BLaER1 (cell line): Measurements from ENCODE around the gene ANKRD12.
"Not testable (repeated sequence)": the region's sequence is repeated elsewhere in the genome, so short reads cannot be mapped to it uniquely, and the experiment has no call there.

Experiments
- H3K27ac ChIP-seq: shearing (Covaris generic); formaldehyde crosslinking; 2 replicates; pipeline ENCODE4 v1.8.1; 2022
- H3K27me3 ChIP-seq: shearing (Covaris generic); formaldehyde crosslinking; 2 replicates; pipeline ENCODE4 v1.8.1; 2022
- H3K36me3 ChIP-seq: shearing (Covaris generic); formaldehyde crosslinking; 2 replicates; pipeline ENCODE4 v1.8.1; 2022
- H3K4me1 ChIP-seq: shearing (Covaris generic); formaldehyde crosslinking; 2 replicates; pipeline ENCODE4 v1.8.1; 2022
- H3K4me2 ChIP-seq: shearing (Covaris generic); formaldehyde crosslinking; 2 replicates; pipeline ENCODE4 v1.8.1; 2022
- H3K4me3 ChIP-seq: shearing (Covaris generic); formaldehyde crosslinking; 2 replicates; pipeline ENCODE4 v1.8.1; 2022
- H3K9ac ChIP-seq: shearing (Covaris generic); formaldehyde crosslinking; 2 replicates; pipeline ENCODE4 v1.8.1; 2022
- H3K9me3 ChIP-seq: shearing (Covaris generic); formaldehyde crosslinking; 2 replicates; pipeline ENCODE4 v1.8.1; 2022
- H4K20me1 ChIP-seq: shearing (Covaris generic); formaldehyde crosslinking; 2 replicates; pipeline ENCODE4 v1.8.1; 2022
- Cebpa-rat ChIP-seq: shearing (Covaris generic); IDR thresholded peaks from 2 replicates; pipeline ENCODE4 v1.8.1; 2022

The ANKRD12 gene

DNA sequence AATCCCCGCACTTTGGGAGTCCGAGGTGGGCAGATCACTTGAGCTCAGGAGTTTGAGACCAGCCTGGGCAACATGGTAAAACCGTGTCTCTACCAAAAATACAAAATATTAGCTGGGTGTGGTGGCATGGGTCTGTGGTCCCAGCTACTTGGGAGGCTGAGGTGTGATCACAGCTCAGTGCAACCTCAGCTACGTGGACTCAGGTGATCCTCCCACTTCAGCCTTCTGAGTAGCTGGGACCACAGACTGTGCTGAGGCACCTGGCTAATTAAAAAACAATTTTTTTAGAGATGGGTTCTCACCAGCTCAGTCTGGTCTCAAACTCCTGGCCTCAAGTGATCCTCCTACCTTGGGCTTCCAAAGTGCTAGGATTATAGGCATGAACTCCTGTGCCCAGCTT is 23.4 kb downstream of the ANKRD12 start:
- H3K9ac ChIP-seq = no peak overlapping the region
- no peak overlapping the region for H3K4me3 ChIP-seq
- H3K4me1 ChIP-seq = no peaks in the 10 kb centered on the region
- peaks cover 44% of the 10 kb centered on the region for H3K9me3 ChIP-seq
- TF ChIP-seq Cebpa-rat = no peak
- H3K27ac ChIP-seq = no peak overlapping the region
- peaks cover 34% of the 10 kb centered on the region for H4K20me1 ChIP-seq
- no peaks in the 10 kb centered on the region for H3K27me3 ChIP-seq
- H3K4me2 ChIP-seq = no peak overlapping the region
- H3K36me3 ChIP-seq = peaks cover 19% of the 10 kb centered on the region; the same call in 1 of the 2 replicates

DNA sequence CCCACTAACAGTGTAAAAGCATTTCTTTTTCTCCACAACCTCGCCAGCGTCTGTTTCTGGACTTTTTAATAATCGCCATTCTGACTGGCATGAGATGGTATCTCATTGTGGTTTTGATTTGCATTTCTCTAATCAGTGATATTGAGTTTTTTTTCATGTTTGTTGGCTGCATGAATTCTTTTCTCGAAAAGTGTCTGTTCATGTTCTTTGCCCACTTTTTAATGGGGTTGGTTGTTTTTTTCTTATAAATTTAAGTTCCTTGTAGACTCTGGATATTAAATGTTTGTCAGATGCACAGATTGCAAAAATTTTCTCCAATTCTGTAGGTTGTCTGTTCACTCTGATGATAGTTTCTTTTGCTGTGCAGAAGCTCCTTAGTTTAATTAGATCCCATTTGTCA is 26.1 kb downstream of the ANKRD12 start:
- H3K36me3 ChIP-seq = peaks cover 22% of the 10 kb centered on the region; the same call in 1 of the 2 replicates
- H3K4me1 ChIP-seq, H3K27me3 ChIP-seq, H3K27ac ChIP-seq, H3K4me2 ChIP-seq, H3K9ac ChIP-seq, H3K4me3 ChIP-seq: not testable (repeated sequence)
- H3K9me3 ChIP-seq = peaks cover 39% of the 10 kb centered on the region
- H4K20me1 ChIP-seq = peaks cover 22% of the 10 kb centered on the region

DNA sequence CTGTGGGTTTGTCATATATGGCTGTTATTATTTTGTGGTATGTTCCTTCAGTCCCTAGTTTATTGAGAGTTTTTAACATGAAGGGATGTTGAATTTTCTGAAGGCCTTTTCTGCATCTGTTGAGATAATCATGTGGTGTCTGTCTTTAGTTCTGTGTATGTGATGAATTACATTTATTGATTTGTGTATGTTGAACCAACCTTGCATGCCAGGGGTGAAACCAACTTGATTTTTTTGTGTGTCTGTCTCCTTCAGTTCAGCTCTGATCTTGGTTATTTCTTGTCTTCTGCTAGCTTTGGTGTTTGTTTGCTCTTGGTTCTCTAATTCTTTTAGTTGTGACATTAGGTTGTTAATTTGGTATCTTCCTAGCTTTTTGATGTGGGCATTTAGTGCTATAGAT is 27.6 kb downstream of the ANKRD12 start:
- peaks cover 45% of the 10 kb centered on the region for H3K9me3 ChIP-seq
- not testable (repeated sequence) for H3K27ac ChIP-seq, H3K4me1 ChIP-seq, H4K20me1 ChIP-seq, H3K27me3 ChIP-seq, H3K4me3 ChIP-seq, H3K4me2 ChIP-seq, H3K9ac ChIP-seq
- H3K36me3 ChIP-seq = peaks cover 22% of the 10 kb centered on the region; the same call in 1 of the 2 replicates

- H3K27me3 ChIP-seq, H3K27ac ChIP-seq, H4K20me1 ChIP-seq, H3K4me1 ChIP-seq, H3K4me2 ChIP-seq, H3K4me3 ChIP-seq, H3K9ac ChIP-seq: not testable (repeated sequence)
- peaks cover 24% of the 10 kb centered on the region for H3K36me3 ChIP-seq
- H3K9me3 ChIP-seq = peaks cover 51% of the 10 kb centered on the region
Observed at GRCh38 chr18:9165883-9166282, 29.3 kb downstream of the ANKRD12 start.

- not testable (repeated sequence) for H3K27me3 ChIP-seq, H3K9ac ChIP-seq, H3K4me1 ChIP-seq, H3K4me3 ChIP-seq, H3K4me2 ChIP-seq, H3K27ac ChIP-seq
- Histone ChIP-seq H3K36me3 (peaks cover 16% of the 10 kb centered on the region), H3K9me3 (peaks cover 40% of the 10 kb centered on the region), H4K20me1 (peaks cover 20% of the 10 kb centered on the region; the same call in 1 of the 2 replicates)
Observed at GRCh38 chr18:9169515-9169914, 32.9 kb downstream of the ANKRD12 start.

- H3K9ac ChIP-seq, H3K4me3 ChIP-seq, H3K27me3 ChIP-seq, H3K4me2 ChIP-seq, H3K27ac ChIP-seq: not testable (repeated sequence)
- Histone ChIP-seq H4K20me1 (peaks cover 33% of the 10 kb centered on the region; the same call in 1 of the 2 replicates), H3K9me3 (peaks cover 30% of the 10 kb centered on the region), H3K4me1 (peaks cover 10% of the 10 kb centered on the region), H3K36me3 (peaks cover 22% of the 10 kb centered on the region)
Observed at GRCh38 chr18:9171919-9172318, 35.3 kb downstream of the ANKRD12 start.

GRCh38 chr18:9172506-9173127 is 36.0 kb downstream of the ANKRD12 start:
- Histone ChIP-seq H3K4me1 (peaks cover 10% of the 10 kb centered on the region), H3K4me3 (no peak overlapping the region), H3K27me3 (no peaks in the 10 kb centered on the region), H3K27ac (no peak overlapping the region), H3K36me3 (peaks cover 22% of the 10 kb centered on the region), H3K9me3 (peaks cover 30% of the 10 kb centered on the region), H4K20me1 (peaks cover 40% of the 10 kb centered on the region; the same call in 1 of the 2 replicates), H3K9ac (no peak overlapping the region), H3K4me2 (no peak overlapping the region)
- TF ChIP-seq Cebpa-rat = no peak

- H3K36me3 ChIP-seq = peaks cover 22% of the 10 kb centered on the region
- peaks cover 47% of the 10 kb centered on the region; the same call in 1 of the 2 replicates for H4K20me1 ChIP-seq
- no peaks in the 10 kb centered on the region for H3K27me3 ChIP-seq
- no peak overlapping the region for H3K27ac ChIP-seq
- no peak overlapping the region for H3K4me3 ChIP-seq
- no peak for TF ChIP-seq Cebpa-rat
- no peak overlapping the region for H3K9ac ChIP-seq
- peaks cover 26% of the 10 kb centered on the region for H3K9me3 ChIP-seq
- H3K4me1 ChIP-seq = peaks cover 10% of the 10 kb centered on the region
- peak overlapping the region; percentile 18; the same call in 1 of the 2 replicates for H3K4me2 ChIP-seq
Observed at GRCh38 chr18:9173770-9174233, 37.2 kb downstream of the ANKRD12 start.

GRCh38 chr18:9174302-9174701 is 37.7 kb downstream of the ANKRD12 start:
- Histone ChIP-seq H3K9me3 (peaks cover 23% of the 10 kb centered on the region), H4K20me1 (peaks cover 50% of the 10 kb centered on the region; the same call in 1 of the 2 replicates), H3K4me2 (peak overlapping the region; percentile 18; the same call in 1 of the 2 replicates), H3K4me1 (peaks cover 10% of the 10 kb centered on the region), H3K27ac (no peak overlapping the region), H3K9ac (no peak overlapping the region), H3K36me3 (peaks cover 22% of the 10 kb centered on the region), H3K4me3 (no peak overlapping the region), H3K27me3 (no peaks in the 10 kb centered on the region)
- TF ChIP-seq Cebpa-rat = no peak

DNA sequence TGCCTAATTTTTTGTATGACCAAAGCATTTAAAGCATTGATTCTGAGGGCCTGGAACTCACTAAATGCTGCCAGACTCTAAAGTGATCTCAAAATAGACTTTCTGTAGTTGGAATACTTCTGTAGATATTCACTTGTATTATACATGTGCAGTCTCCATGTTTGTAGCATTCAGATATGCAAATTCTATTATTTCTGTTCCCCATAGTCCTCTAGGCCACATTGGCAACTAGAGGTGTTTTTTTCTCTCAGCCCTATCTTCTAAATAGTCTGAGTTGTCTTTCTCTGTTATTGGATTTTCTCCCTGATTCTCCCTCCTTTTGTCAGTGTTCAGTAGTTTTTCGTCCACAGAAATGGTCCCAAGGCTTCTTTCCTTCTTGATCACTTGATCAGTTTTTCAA is 38.5 kb downstream of the ANKRD12 start:
- no peak overlapping the region for H3K9ac ChIP-seq
- TF ChIP-seq Cebpa-rat = no peak
- peaks cover 59% of the 10 kb centered on the region; the same call in 1 of the 2 replicates for H4K20me1 ChIP-seq
- H3K4me3 ChIP-seq = no peak overlapping the region
- H3K36me3 ChIP-seq = peaks cover 22% of the 10 kb centered on the region
- H3K4me1 ChIP-seq = peaks cover 10% of the 10 kb centered on the region
- H3K27ac ChIP-seq = no peak overlapping the region
- H3K27me3 ChIP-seq = no peaks in the 10 kb centered on the region
- H3K9me3 ChIP-seq = peaks cover 22% of the 10 kb centered on the region
- no peak overlapping the region for H3K4me2 ChIP-seq
